Spleen (tissue), 7 donors: Measurements from ENCODE around the gene ADAMTS12.

Experiments
- CTCF ChIP-seq, 11 experiments: fragments of 200-600 bp in 7 of 11; fragments of 450-650 bp in 4 of 11; sonication (generic) in 4 of 11; IDR thresholded peaks in 8 of 11; conservative IDR thresholded peaks in 3 of 11; 1 replicate in 7 of 11; 2 replicates in 4 of 11; pipeline versions ENCODE4 v1.4.0 to v1.8.0; 2016 to 2021; ENCODE audit warnings: antibody characterized with exemption in 11 of 11, inconsistent platforms in 4 of 11, mild to moderate bottlenecking in 1 of 11
- POLR2A ChIP-seq, 3 donors: fragments of 450-650 bp; IDR thresholded peaks; one replicate each; pipeline ENCODE4 v1.5.1; 2017; ENCODE audit warnings: antibody characterized with exemption in 3 of 3, mild to moderate bottlenecking in 1 of 3
- donor health status: DM: no; HTN: no; CAD: no; lungs with moderate emphysema.
- donor health status: DM: no; HTN: no; CAD: no.
- donor health status: DM: no; HTN: no; CAD: no.

GRCh38 chr5:33579152-33579551 is 312.6 kb downstream of the ADAMTS12 start:
- TF ChIP-seq CTCF (IDR thresholded peaks at IDR 0.05 in 8 of 11, conservative IDR thresholded peaks at IDR 0.05 in 3 of 11) (no peak), POLR2A (IDR thresholded peaks at IDR 0.05) (no peak)
